ENCODE results near the gene SLC24A4. TPM values are rescaled to one million over a fixed set of nuclear protein-coding genes. Genes with fewer than 3 reads are reported as not detected.

The SLC24A4 gene
- total RNA-seq, 4 donors from 2014 or later, result 0.08 to 0.37 (median 0.22) TPM

DNA sequence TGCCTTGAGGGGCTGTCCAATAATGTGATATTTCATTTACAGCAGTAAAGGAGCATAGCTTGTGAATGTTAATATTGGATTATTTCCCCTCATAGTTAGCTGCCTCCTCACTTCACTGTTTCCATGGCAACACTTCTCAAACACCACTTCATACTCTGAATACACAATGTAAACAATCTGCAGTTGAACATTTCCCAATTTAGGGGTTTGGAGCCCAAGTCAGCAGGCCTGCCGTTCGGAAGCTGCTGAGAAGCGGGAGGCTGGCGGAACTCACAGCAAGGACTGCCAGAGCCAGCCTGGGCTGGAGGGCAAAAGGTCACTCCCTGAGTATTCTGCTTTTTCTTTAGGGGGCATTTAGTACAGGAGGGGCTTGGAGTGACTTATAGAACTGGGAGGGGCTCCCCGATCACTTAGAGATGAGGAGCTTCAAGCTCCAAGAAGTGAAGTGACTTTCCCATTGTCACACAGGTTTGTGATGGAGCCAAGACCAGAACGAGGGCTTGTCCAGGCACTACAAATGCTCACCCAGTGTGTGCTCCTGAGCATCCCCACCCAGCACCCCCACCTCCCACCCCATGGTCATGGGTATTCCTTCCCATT, 12.1 kb upstream of the SLC24A4 start:
- DNase-seq (ENCODE audit: low spot score in 2 of 2), result no peak
- 79 to 81% methylated on average over 5 to 6 of the region's 6 CpGs for WGBS, 2 donors
- TF ChIP-seq POLR2A (IDR thresholded peaks at IDR 0.05), result no peak
- TF ChIP-seq, protein P1, sequence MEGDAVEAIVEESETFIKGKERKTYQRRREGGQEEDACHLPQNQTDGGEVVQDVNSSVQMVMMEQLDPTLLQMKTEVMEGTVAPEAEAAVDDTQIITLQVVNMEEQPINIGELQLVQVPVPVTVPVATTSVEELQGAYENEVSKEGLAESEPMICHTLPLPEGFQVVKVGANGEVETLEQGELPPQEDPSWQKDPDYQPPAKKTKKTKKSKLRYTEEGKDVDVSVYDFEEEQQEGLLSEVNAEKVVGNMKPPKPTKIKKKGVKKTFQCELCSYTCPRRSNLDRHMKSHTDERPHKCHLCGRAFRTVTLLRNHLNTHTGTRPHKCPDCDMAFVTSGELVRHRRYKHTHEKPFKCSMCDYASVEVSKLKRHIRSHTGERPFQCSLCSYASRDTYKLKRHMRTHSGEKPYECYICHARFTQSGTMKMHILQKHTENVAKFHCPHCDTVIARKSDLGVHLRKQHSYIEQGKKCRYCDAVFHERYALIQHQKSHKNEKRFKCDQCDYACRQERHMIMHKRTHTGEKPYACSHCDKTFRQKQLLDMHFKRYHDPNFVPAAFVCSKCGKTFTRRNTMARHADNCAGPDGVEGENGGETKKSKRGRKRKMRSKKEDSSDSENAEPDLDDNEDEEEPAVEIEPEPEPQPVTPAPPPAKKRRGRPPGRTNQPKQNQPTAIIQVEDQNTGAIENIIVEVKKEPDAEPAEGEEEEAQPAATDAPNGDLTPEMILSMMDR (IDR thresholded peaks at IDR 0.05), result no peak
- H3K4me3 ChIP-seq (ENCODE audit: low read depth, poor library complexity, severe bottlenecking), result no peak overlapping the region
- intact Hi-C loops (cut with DNase I; ENCODE audit: low total_unique reads), result no loop called here

DNA sequence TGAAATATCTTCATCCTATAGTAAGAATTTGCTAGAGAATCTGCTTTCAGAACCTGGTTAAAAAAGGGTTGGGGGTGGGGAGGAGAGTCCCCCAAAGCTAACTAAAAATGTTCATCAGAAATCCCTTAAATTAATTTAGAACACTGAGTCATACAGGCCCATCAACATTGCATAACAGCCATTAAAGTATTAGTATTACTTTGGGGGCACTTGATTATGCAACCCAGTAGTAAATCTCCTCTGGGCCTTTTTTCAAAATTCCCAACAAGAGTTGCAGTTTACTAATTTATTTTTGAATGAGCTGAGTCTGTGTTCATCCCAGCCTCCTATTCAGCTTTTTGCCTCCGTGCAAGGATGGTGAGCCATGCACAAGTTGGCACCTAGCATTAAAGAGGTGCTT, 8.8 kb upstream of the SLC24A4 start:
- WGBS, 2 donors, result 57 to 67% methylated on average over 1 of the region's 1 CpG
- TF ChIP-seq, protein P1 (IDR thresholded peaks at IDR 0.05), result no peak
- TF ChIP-seq POLR2A (IDR thresholded peaks at IDR 0.05), result no peak
- DNase-seq (ENCODE audit: low spot score in 2 of 2), result no peak
- no peak overlapping the region for H3K4me3 ChIP-seq (ENCODE audit: low read depth, poor library complexity, severe bottlenecking)
- intact Hi-C loops (cut with DNase I; ENCODE audit: low total_unique reads), result no loop called here

DNA sequence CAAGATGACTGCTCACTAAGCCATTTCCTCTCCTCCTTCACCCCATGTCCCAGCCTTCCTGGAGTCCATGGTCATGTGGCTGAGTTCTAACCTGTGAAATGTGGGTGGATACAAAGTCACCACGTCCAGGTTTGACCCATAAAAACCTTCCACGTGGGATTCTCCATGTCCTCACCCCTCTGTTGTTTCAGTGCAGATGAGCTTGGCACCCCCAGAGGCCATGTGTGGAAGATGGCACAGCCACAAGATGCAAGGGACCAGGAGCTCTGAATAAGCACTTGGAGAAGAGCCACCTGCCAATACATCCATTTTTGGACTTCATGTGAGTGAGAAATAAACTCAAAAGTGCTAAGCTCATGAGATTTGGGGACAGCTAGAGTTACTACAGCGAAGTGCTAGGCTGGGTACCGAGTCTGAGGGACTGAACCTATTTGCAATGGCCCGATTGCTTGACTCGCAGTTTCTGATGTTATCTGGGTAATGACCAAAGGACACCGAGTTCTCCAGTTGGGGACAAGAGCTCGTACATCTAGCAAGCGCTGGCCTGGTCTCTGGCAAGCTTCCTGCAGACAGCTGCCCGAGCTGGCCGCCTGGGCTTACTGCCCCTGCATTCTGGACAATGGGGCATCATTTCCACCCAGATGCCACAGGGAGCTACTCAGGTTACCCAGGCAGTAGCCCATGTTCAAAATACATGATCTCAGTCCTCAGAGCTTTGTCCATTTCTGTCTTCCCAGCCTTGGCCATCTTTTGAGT, 7.7 kb upstream of the SLC24A4 start:
- no peak for DNase-seq (ENCODE audit: low spot score in 2 of 2)
- 83 to 87% methylated on average over 11 of the region's 11 CpGs for WGBS, 2 donors
- no peak overlapping the region for H3K4me3 ChIP-seq (ENCODE audit: low read depth, poor library complexity, severe bottlenecking)
- intact Hi-C loops (cut with DNase I; ENCODE audit: low total_unique reads), result no loop called here
- TF ChIP-seq, protein P1 (IDR thresholded peaks at IDR 0.05), result no peak
- TF ChIP-seq POLR2A (IDR thresholded peaks at IDR 0.05), result no peak

DNA sequence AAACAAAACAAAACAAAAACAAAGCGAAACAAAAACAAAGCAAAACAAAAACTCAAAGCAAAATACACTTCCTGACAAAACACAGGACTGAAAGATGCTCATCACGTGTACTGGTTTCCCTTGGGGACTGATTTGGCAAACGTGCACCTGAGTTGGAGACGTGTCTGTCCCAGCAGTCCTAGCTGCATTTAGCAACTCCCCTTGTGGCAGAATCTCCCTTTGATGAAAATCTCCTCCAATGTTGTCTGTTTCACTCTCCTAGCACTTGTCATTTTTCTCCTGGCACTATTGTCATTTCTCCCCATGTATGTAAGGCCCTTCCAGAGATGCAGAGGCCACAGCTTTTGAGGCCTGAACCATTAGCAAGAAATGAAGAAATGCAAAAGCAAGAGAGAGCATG, 6.8 kb upstream of the SLC24A4 start:
- intact Hi-C loops (cut with DNase I; ENCODE audit: low total_unique reads), result no loop called here
- 29 to 40% methylated on average over 4 of the region's 4 CpGs for WGBS, 2 donors
- no peak overlapping the region for H3K4me3 ChIP-seq (ENCODE audit: low read depth, poor library complexity, severe bottlenecking)
- TF ChIP-seq, protein P1 (IDR thresholded peaks at IDR 0.05), result no peak
- TF ChIP-seq POLR2A (IDR thresholded peaks at IDR 0.05), result no peak
- DNase-seq (ENCODE audit: low spot score in 2 of 2), result no peak

DNA sequence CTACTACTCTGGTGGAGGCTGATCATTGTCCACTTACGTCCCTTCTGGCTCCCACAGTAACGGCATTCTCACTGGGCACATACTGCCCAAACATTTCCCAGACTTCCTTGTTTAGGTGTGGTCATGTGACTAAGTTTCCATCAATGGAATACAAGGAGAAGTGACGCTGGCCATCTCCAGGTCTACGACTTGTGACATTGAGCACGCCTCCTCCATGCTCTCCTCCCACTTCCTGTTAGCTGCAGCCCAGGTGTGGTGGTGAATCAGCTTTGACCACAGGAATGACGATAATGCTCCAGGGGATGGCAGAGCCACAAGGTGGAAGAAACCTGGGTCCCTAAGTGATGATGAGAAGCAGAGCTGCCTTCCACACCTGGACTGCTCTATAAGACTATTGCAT, 6.0 kb upstream of the SLC24A4 start:
- no peak for DNase-seq (ENCODE audit: low spot score in 2 of 2)
- intact Hi-C loops (cut with DNase I; ENCODE audit: low total_unique reads), result no loop called here
- TF ChIP-seq, protein P1 (IDR thresholded peaks at IDR 0.05), result no peak
- no peak for TF ChIP-seq POLR2A (IDR thresholded peaks at IDR 0.05)
- H3K4me3 ChIP-seq (ENCODE audit: low read depth, poor library complexity, severe bottlenecking), result no peak overlapping the region
- WGBS, 2 donors, result 84 to 85% methylated on average over 6 of the region's 6 CpGs
